Gastroesophageal sphincter (tissue), 3 donors: ENCODE data around the gene UPP2.

ENCODE experiments used
- EP300 ChIP-seq: sonication (generic); formaldehyde crosslinking; IDR thresholded peaks from one replicate; pipeline ENCODE4 v1.6.1; 2017; ENCODE audit warnings: antibody characterized with exemption, mild to moderate bottlenecking
- POLR2A ChIP-seq, 2 donors: fragments of 450-650 bp; IDR thresholded peaks; one replicate each; pipeline ENCODE4 v1.6.1; 2017; ENCODE audit warnings: antibody characterized with exemption in 2 of 2, mild to moderate bottlenecking in 2 of 2, moderate library complexity in 1 of 2
- POLR2AphosphoS5 ChIP-seq: sonication (generic); formaldehyde crosslinking; IDR thresholded peaks from one replicate; pipeline ENCODE4 v1.6.1; 2017; ENCODE audit warnings: antibody characterized with exemption
- TF ChIP-seq, protein P1 (sequence below), 4 experiments: fragments of 200-600 bp in 2 of 4; fragments of 450-650 bp in 2 of 4; sonication (generic) in 1 of 4; IDR thresholded peaks; one replicate each; pipeline ENCODE4 v1.5.1; 2017 to 2019; ENCODE audit warnings: antibody characterized with exemption in 4 of 4, mild to moderate bottlenecking in 2 of 4, moderate library complexity in 2 of 4

DNA sequence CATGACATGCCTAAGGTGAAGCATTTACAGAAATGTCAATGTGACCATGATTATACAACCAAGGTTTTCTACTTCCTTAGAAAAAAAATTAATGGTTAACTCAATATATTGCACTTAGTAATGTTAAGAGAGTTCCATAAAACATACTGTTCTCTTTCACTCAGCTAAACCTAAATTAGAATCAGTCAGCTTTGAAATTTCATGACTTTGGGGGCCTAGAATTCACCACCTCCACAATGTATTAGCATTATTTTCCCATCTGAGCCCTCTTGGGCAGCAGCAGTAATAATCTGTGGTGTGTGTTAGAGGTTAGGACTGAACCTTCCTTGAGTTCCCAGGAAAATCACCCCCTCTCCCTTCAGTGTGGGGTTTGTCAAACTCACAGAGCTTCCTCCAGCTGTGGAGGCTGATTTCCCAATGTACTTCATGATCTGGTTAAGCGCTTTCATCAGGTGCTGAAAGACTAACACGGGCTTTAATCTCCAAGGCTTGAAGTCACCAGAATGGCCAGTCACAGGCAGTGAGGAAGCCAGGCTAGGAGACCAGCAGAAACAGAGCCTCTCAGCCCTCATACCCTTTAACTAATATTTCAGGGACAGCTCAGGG lies 7.1 kb upstream of the UPP2 start:
- TF ChIP-seq, protein P1, sequence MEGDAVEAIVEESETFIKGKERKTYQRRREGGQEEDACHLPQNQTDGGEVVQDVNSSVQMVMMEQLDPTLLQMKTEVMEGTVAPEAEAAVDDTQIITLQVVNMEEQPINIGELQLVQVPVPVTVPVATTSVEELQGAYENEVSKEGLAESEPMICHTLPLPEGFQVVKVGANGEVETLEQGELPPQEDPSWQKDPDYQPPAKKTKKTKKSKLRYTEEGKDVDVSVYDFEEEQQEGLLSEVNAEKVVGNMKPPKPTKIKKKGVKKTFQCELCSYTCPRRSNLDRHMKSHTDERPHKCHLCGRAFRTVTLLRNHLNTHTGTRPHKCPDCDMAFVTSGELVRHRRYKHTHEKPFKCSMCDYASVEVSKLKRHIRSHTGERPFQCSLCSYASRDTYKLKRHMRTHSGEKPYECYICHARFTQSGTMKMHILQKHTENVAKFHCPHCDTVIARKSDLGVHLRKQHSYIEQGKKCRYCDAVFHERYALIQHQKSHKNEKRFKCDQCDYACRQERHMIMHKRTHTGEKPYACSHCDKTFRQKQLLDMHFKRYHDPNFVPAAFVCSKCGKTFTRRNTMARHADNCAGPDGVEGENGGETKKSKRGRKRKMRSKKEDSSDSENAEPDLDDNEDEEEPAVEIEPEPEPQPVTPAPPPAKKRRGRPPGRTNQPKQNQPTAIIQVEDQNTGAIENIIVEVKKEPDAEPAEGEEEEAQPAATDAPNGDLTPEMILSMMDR (IDR thresholded peaks at IDR 0.05) = no peak
- TF ChIP-seq POLR2A (IDR thresholded peaks at IDR 0.05) = no peak
- no peak for TF ChIP-seq POLR2AphosphoS5
- TF ChIP-seq EP300 = no peak
